Right lobe of liver (tissue), 4 donors: ENCODE results near the gene ASZ1.

Source experiments
- CTCF ChIP-seq, 4 donors: fragments of 200-600 bp in 3 of 4; fragments of 450-650 bp in 1 of 4; IDR thresholded peaks; one replicate each; pipeline versions ENCODE4 v1.5.1 to v1.8.0; 2016 to 2022; ENCODE audit warnings: antibody characterized with exemption in 4 of 4, mild to moderate bottlenecking in 2 of 4
- POLR2A ChIP-seq: fragments of 450-650 bp; IDR thresholded peaks from one replicate; pipeline ENCODE4 v1.6.1; 2017; ENCODE audit warnings: antibody characterized with exemption, mild to moderate bottlenecking
- donor health status: DM: no; HTN: no; CAD: no.
- donor health status: DM: no; HTN: no; CAD: no.
- donor health status: DM: no; HTN: yes; CAD: no.

- TF ChIP-seq CTCF (IDR thresholded peaks at IDR 0.05) (peak; percentile 43 to 57 (median 52)), POLR2A (no peak)
These were observed 27.4 kb downstream of the ASZ1 start for GRCh38 chr7:117399820-117400422.
